ENCODE data around the gene NABP2.
A peak's percentile ranks its signal among the peaks of the same experiment; 100 is the strongest.

GRCh38 chr12:56266693-56267442 lies 42.7 kb downstream of the NABP2 start, which contains the start of gene COQ10A:
- TF ChIP-seq CTCF (IDR thresholded peaks at IDR 0.05) = peak in 5 of 6 experiments; percentile 24 to 81 (median 74)
- peak; percentile 37 to 91 for TF ChIP-seq POLR2A (IDR thresholded peaks at IDR 0.05)
